GM12891 (cell line): ENCODE results near the gene NOM1.

Experiments used
- PAX5 ChIP-seq: IDR thresholded peaks from 2 replicates; pipeline ENCODE4 v1.6.1; 2011; ENCODE audit warnings: low read length, moderate library complexity, mild to moderate bottlenecking; ENCODE audit not compliant: insufficient read depth, severe bottlenecking
- POLR2A ChIP-seq: IDR thresholded peaks from 2 replicates; pipeline ENCODE4 v1.6.1; 2011; ENCODE audit warnings: low read depth, low read length, control low read depth
- POLR2AphosphoS5 ChIP-seq: IDR thresholded peaks from 2 replicates; pipeline ENCODE4 v1.6.1; 2011; ENCODE audit warnings: low read depth, low read length, control low read depth
- POU2F2 ChIP-seq: IDR thresholded peaks from 2 replicates; pipeline ENCODE4 v1.6.1; 2011; ENCODE audit warnings: low read depth, mild to moderate bottlenecking, control low read depth, low read length, moderate library complexity
- SPI1 ChIP-seq: IDR thresholded peaks from 2 replicates; pipeline ENCODE4 v1.6.1; 2011; ENCODE audit warnings: low read depth, low read length, control low read depth
- TAF1 ChIP-seq: IDR thresholded peaks from 2 replicates; pipeline ENCODE4 v1.6.1; 2011; ENCODE audit warnings: low read depth, low read length, control low read depth

DNA sequence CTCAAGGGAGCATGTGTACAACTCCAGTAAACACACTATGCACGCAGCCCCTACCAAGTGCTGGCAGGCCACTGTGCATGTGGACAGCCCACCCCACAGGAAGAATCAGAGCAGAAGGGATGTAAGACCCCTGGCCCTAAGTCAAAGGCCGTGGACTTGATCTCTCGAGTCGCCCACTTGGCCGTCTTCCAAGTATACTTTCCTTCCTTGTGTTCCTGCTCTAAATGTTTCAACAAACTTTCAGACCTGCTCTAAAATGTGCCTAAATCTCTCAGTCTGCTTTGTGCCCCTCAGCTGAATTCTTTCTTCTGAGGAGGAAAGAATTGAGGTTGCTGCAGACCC lies 21.1 kb upstream of the NOM1 start:
- TF ChIP-seq TAF1 (no peak), POLR2A (no peak), POLR2AphosphoS5 (no peak), SPI1 (no peak), POU2F2 (no peak), PAX5 (no peak)
